NB4 (cell line): ENCODE data around the gene DHRS7.

Experiments
- CTCF ChIP-seq: IDR thresholded peaks from one replicate; pipeline ENCODE4 v1.5.1; 2012; ENCODE audit warnings: low read depth, low read length
- MAX ChIP-seq: IDR thresholded peaks from 2 replicates; pipeline ENCODE4 v1.6.1; 2011; ENCODE audit warnings: low read depth, low read length

GRCh38 chr14:60170948-60171347 is 5.8 kb upstream of the DHRS7 start:
- no peak for TF ChIP-seq CTCF
- TF ChIP-seq MAX: no peak
